Nephron progenitor cell (in vitro differentiated cells): Measurements from ENCODE around the gene LRFN4.
"Not testable (repeated sequence)": the region's sequence is repeated elsewhere in the genome, so short reads cannot be mapped to it uniquely, and the experiment has no call there.

ENCODE experiments used
- DNase-seq: peaks from one replicate; pipeline ENCODE4 v3.0.0; 2021
- H3K27ac Mint-ChIP-seq: 2 replicates; pipeline ENCODE4 v1.8.0; 2021; ENCODE audit warnings: mild to moderate bottlenecking, moderate library complexity, mixed read lengths
- H3K27me3 Mint-ChIP-seq: 2 replicates; pipeline ENCODE4 v1.8.0; 2021; ENCODE audit warnings: mild to moderate bottlenecking, low read depth, mixed read lengths; ENCODE audit not compliant: poor library complexity
- H3K36me3 Mint-ChIP-seq: 2 replicates; pipeline ENCODE4 v1.8.0; 2021; ENCODE audit warnings: low read depth, mixed read lengths
- H3K4me1 Mint-ChIP-seq: 2 replicates; pipeline ENCODE4 v1.8.0; 2021; ENCODE audit warnings: mixed read lengths
- H3K4me3 Mint-ChIP-seq: 2 replicates; pipeline ENCODE4 v1.8.0; 2021; ENCODE audit warnings: mild to moderate bottlenecking, moderate library complexity, mixed read lengths
- H3K9me3 Mint-ChIP-seq: 2 replicates; pipeline ENCODE4 v1.8.0; 2021; ENCODE audit warnings: mild to moderate bottlenecking, moderate library complexity, mixed read lengths
- CTCF ChIP-seq: fragments of 200-600 bp; sonication (generic); IDR thresholded peaks from 2 replicates; pipeline ENCODE4 v1.5.0; 2021; ENCODE audit warnings: antibody characterized with exemption

Gene LRFN4

GRCh38 chr11:66818231-66818955 lies 38.5 kb upstream of the LRFN4 start:
- no peaks in the 10 kb centered on the region for H3K9me3 Mint-ChIP-seq
- no peak for TF ChIP-seq CTCF
- no peak overlapping the region for H3K4me3 Mint-ChIP-seq

GRCh38 chr11:66820381-66820780 lies 36.5 kb upstream of the LRFN4 start:
- no peak for TF ChIP-seq CTCF
- Mint-ChIP-seq H3K4me3 (no peak overlapping the region), H3K27ac (no peak overlapping the region), H3K36me3 (peaks cover 7% of the 10 kb centered on the region), H3K27me3 (no peaks in the 10 kb centered on the region), H3K9me3 (no peaks in the 10 kb centered on the region), H3K4me1 (no peaks in the 10 kb centered on the region)
- DNase-seq, result no peak

More at GRCh38 chr11:66818231-66818955, 38.5 kb upstream of the LRFN4 start:
- no peaks in the 10 kb centered on the region for H3K27me3 Mint-ChIP-seq
- no peak overlapping the region for H3K27ac Mint-ChIP-seq
- no peak for DNase-seq
- H3K4me1 Mint-ChIP-seq, result no peaks in the 10 kb centered on the region
- H3K36me3 Mint-ChIP-seq, result peaks cover 6% of the 10 kb centered on the region

- no peaks in the 10 kb centered on the region for H3K27me3 Mint-ChIP-seq
Measured at GRCh38 chr11:66820901-66821300, 36.0 kb upstream of the LRFN4 start.

GRCh38 chr11:66823700-66824099 lies 33.2 kb upstream of the LRFN4 start:
- DNase-seq, result no peak
- peaks cover 3% of the 10 kb centered on the region for H3K27me3 Mint-ChIP-seq
- no peak for TF ChIP-seq CTCF
- H3K27ac Mint-ChIP-seq, result no peak overlapping the region
- no peak overlapping the region for H3K4me3 Mint-ChIP-seq
- H3K4me1 Mint-ChIP-seq, result no peaks in the 10 kb centered on the region
- H3K36me3 Mint-ChIP-seq, result peaks cover 24% of the 10 kb centered on the region
- no peaks in the 10 kb centered on the region for H3K9me3 Mint-ChIP-seq

More at GRCh38 chr11:66820901-66821300, 36.0 kb upstream of the LRFN4 start:
- Mint-ChIP-seq H3K27ac (no peak overlapping the region), H3K4me1 (no peaks in the 10 kb centered on the region), H3K9me3 (no peaks in the 10 kb centered on the region), H3K4me3 (no peak overlapping the region), H3K36me3 (peaks cover 7% of the 10 kb centered on the region)
- TF ChIP-seq CTCF, result no peak
- DNase-seq, result no peak

- H3K36me3 Mint-ChIP-seq, result peaks cover 26% of the 10 kb centered on the region
- not testable (repeated sequence) for H3K27ac Mint-ChIP-seq, H3K4me3 Mint-ChIP-seq, H3K27me3 Mint-ChIP-seq, DNase-seq, H3K9me3 Mint-ChIP-seq, H3K4me1 Mint-ChIP-seq
Measured at GRCh38 chr11:66824573-66824972, 32.3 kb upstream of the LRFN4 start.

- peaks cover 10% of the 10 kb centered on the region for H3K36me3 Mint-ChIP-seq
- peak overlapping the region; percentile 8 for H3K27ac Mint-ChIP-seq
- peak; percentile 5 for TF ChIP-seq CTCF
- no peaks in the 10 kb centered on the region for H3K9me3 Mint-ChIP-seq
- peaks cover 5% of the 10 kb centered on the region for H3K4me1 Mint-ChIP-seq
- H3K4me3 Mint-ChIP-seq, result no peak overlapping the region
- no peak for DNase-seq
- H3K27me3 Mint-ChIP-seq, result no peaks in the 10 kb centered on the region
Measured at GRCh38 chr11:66834539-66834845, 22.4 kb upstream of the LRFN4 start.
